Nephron (organoid): Measurements from ENCODE around the gene TEC.

ENCODE experiments used
- H3K27ac Mint-ChIP-seq, 3 experiments: 2 replicates each; pipeline ENCODE4 v1.8.0; 2020; ENCODE audit warnings: mixed read lengths in 3 of 3, mild to moderate bottlenecking in 2 of 3, moderate library complexity in 1 of 3
- H3K27me3 Mint-ChIP-seq: 2 replicates; pipeline ENCODE4 v1.8.0; 2021; ENCODE audit warnings: low read depth, mild to moderate bottlenecking, moderate library complexity, mixed read lengths
- H3K36me3 Mint-ChIP-seq: 2 replicates; pipeline ENCODE4 v1.8.0; 2020; ENCODE audit warnings: low read depth, mixed read lengths
- H3K4me1 Mint-ChIP-seq: 2 replicates; pipeline ENCODE4 v1.8.0; 2020; ENCODE audit warnings: mixed read lengths
- H3K4me3 Mint-ChIP-seq, 3 experiments: 2 replicates each; pipeline ENCODE4 v1.8.0; 2020; ENCODE audit warnings: mild to moderate bottlenecking in 3 of 3, mixed read lengths in 3 of 3, moderate library complexity in 2 of 3
- H3K9me3 Mint-ChIP-seq: 2 replicates; pipeline ENCODE4 v1.8.0; 2020; ENCODE audit warnings: mixed read lengths
- TF ChIP-seq, protein P1 (sequence below), 3 experiments: fragments of 200-600 bp; sonication (generic); IDR thresholded peaks; one replicate each; pipeline ENCODE4 v1.5.0; 2021; ENCODE audit warnings: antibody characterized with exemption in 3 of 3; ENCODE audit not compliant: unreplicated experiment in 3 of 3

Gene TEC

GRCh38 chr4:48247878-48248558, 21.6 kb downstream of the TEC start:
- Mint-ChIP-seq H3K27ac (peak overlapping the region in 1 of 3 experiments; percentile 59), H3K4me3 (no peak overlapping the region), H3K9me3 (no peaks in the 10 kb centered on the region), H3K36me3 (no peaks in the 10 kb centered on the region), H3K27me3 (no peaks in the 10 kb centered on the region), H3K4me1 (peaks cover 2% of the 10 kb centered on the region)
- TF ChIP-seq, protein P1, sequence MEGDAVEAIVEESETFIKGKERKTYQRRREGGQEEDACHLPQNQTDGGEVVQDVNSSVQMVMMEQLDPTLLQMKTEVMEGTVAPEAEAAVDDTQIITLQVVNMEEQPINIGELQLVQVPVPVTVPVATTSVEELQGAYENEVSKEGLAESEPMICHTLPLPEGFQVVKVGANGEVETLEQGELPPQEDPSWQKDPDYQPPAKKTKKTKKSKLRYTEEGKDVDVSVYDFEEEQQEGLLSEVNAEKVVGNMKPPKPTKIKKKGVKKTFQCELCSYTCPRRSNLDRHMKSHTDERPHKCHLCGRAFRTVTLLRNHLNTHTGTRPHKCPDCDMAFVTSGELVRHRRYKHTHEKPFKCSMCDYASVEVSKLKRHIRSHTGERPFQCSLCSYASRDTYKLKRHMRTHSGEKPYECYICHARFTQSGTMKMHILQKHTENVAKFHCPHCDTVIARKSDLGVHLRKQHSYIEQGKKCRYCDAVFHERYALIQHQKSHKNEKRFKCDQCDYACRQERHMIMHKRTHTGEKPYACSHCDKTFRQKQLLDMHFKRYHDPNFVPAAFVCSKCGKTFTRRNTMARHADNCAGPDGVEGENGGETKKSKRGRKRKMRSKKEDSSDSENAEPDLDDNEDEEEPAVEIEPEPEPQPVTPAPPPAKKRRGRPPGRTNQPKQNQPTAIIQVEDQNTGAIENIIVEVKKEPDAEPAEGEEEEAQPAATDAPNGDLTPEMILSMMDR (IDR thresholded peaks at IDR 0.05; ENCODE audit: unreplicated experiment in 3 of 3) = no peak

DNA sequence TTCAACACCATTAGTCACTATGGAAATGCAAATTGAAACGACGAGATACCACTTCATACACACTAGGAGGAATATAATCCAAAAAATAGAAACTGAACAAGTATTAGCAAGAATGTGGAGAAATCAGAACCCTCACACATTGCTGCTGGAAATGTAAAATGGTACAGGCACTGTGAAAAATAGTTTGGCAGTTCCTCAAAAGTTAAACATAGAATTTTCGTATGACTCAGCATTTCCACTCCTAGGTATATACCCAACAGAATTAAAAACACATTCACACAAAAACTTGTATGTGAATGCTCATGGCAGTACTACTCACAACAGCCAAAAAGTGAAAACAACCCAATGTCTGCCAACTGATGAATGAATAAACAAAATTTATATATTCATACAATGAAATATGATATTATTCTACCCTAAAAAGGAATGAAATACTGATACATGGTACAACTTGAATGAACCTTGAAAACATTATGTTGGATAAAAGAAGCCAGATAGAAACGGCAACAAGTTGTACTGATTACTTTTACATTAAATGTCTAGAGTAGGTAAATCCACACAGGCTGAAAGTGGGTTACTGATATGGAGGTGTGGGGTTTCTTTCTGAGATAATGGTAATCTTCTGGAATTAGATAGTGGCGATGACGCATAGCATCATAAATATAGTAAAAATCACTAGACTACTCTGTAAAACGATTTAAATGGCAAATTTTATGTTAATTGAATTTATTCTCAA, 22.3 kb downstream of the TEC start:
- no peaks in the 10 kb centered on the region for H3K4me1 Mint-ChIP-seq
- H3K4me3 Mint-ChIP-seq = no peak overlapping the region
- no peaks in the 10 kb centered on the region for H3K9me3 Mint-ChIP-seq
- H3K27me3 Mint-ChIP-seq = no peaks in the 10 kb centered on the region
- TF ChIP-seq, protein P1 (IDR thresholded peaks at IDR 0.05; ENCODE audit: unreplicated experiment in 3 of 3) = no peak
- H3K36me3 Mint-ChIP-seq = no peaks in the 10 kb centered on the region
- no peak overlapping the region for H3K27ac Mint-ChIP-seq

GRCh38 chr4:48244665-48245064, 25.0 kb downstream of the TEC start:
- TF ChIP-seq, protein P1 (IDR thresholded peaks at IDR 0.05; ENCODE audit: unreplicated experiment in 3 of 3) = no peak

DNA sequence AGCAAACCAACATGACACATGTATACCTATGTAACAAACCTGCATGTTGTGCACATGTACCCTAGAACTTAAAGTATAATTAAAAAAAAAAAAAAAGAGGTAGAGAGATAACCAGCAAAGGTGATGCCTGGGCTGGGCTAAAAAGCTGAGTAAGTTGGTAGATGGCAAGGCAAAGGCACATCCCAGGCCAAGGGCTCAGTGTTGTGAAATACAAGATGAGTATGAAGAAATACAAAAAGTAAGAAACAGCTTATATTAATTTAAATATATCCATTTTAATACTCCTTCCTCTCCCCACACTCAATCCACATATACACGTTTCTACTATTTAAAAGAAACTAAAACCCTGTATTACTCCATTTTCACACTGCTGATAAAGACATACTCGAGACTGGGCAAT, 25.8 kb downstream of the TEC start:
- no peaks in the 10 kb centered on the region for H3K27me3 Mint-ChIP-seq
- no peak overlapping the region for H3K4me3 Mint-ChIP-seq
- no peaks in the 10 kb centered on the region for H3K36me3 Mint-ChIP-seq
- no peaks in the 10 kb centered on the region for H3K9me3 Mint-ChIP-seq
- TF ChIP-seq, protein P1 (IDR thresholded peaks at IDR 0.05; ENCODE audit: unreplicated experiment in 3 of 3) = no peak
- H3K4me1 Mint-ChIP-seq = no peaks in the 10 kb centered on the region
- H3K27ac Mint-ChIP-seq = no peak overlapping the region

More at GRCh38 chr4:48244665-48245064, 25.0 kb downstream of the TEC start:
- H3K36me3 Mint-ChIP-seq = no peaks in the 10 kb centered on the region
- no peaks in the 10 kb centered on the region for H3K9me3 Mint-ChIP-seq
- H3K27me3 Mint-ChIP-seq = no peaks in the 10 kb centered on the region
- H3K4me3 Mint-ChIP-seq = no peak overlapping the region
- H3K27ac Mint-ChIP-seq = no peak overlapping the region
- H3K4me1 Mint-ChIP-seq = no peaks in the 10 kb centered on the region

DNA sequence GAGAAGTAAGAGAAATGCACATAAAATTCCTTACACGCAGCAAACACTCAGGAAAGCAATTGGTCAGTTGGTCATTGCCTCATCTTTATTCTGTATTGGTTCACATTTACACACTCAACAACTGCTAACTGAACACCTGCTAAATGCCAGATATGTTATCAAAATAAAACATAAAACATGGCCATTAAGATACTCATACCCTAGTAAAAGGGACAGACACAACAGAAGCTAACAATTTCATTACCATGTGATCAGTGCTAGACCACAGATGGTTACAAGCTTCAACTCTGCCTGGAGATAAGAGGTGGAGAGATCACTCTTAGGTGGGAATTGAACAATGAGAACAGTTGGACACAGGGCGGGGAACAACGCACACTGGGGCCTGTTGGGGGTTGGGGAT, 26.2 kb downstream of the TEC start:
- H3K9me3 Mint-ChIP-seq = no peaks in the 10 kb centered on the region
- no peaks in the 10 kb centered on the region for H3K4me1 Mint-ChIP-seq
- H3K36me3 Mint-ChIP-seq = no peaks in the 10 kb centered on the region
- H3K4me3 Mint-ChIP-seq = no peak overlapping the region
- no peaks in the 10 kb centered on the region for H3K27me3 Mint-ChIP-seq
- TF ChIP-seq, protein P1 (IDR thresholded peaks at IDR 0.05; ENCODE audit: unreplicated experiment in 3 of 3) = no peak
- no peak overlapping the region for H3K27ac Mint-ChIP-seq
